SHP77 (cell line): ENCODE data around the gene NOX5.
"Not testable (repeated sequence)": the region's sequence is repeated elsewhere in the genome, so short reads cannot be mapped to it uniquely, and the experiment has no call there.

Experiments
- DNase-seq, 2 experiments: peaks; one replicate each; lab custom pipeline; 2025; lab: John Stamatoyannopoulos, UW

The NOX5 gene

GRCh38 chr15:69058830-69059556 is 44.5 kb downstream of the NOX5 start:
- peak; percentile 89 to 93 for DNase-seq

- DNase-seq = no peak
Measured at GRCh38 chr15:69059557-69059943, 45.1 kb downstream of the NOX5 start.

- peak in 1 of 2 experiments; percentile 46 for DNase-seq
Measured at GRCh38 chr15:69060041-69060481, 45.6 kb downstream of the NOX5 start.

- no peak for DNase-seq
Measured at GRCh38 chr15:69060744-69061143, 46.2 kb downstream of the NOX5 start.

- DNase-seq = no peak
Measured at GRCh38 chr15:69061414-69061842, 46.9 kb downstream of the NOX5 start.

- DNase-seq = no peak
Measured at GRCh38 chr15:69064649-69065048, 50.2 kb downstream of the NOX5 start.

GRCh38 chr15:69066007-69066995 is 51.8 kb downstream of the NOX5 start:
- DNase-seq = no peak

- DNase-seq = no peak
Measured at GRCh38 chr15:69067296-69067695, 52.8 kb downstream of the NOX5 start.

GRCh38 chr15:69068157-69068556 is 53.7 kb downstream of the NOX5 start:
- DNase-seq = no peak

- not testable (repeated sequence) for DNase-seq
Measured at GRCh38 chr15:69069290-69069689, 54.8 kb downstream of the NOX5 start.

- no peak for DNase-seq
Measured at GRCh38 chr15:69069996-69070395, 55.5 kb downstream of the NOX5 start.

- no peak for DNase-seq
Measured at GRCh38 chr15:69070396-69070795, 55.9 kb downstream of the NOX5 start.

GRCh38 chr15:69071260-69071659 is 56.8 kb downstream of the NOX5 start:
- no peak for DNase-seq

GRCh38 chr15:69072906-69073305 is 58.4 kb downstream of the NOX5 start:
- no peak for DNase-seq

- DNase-seq = peak; percentile 64 to 80
Measured at GRCh38 chr15:69074001-69074842, 59.7 kb downstream of the NOX5 start.

- peak; percentile 24 to 29 for DNase-seq
Measured at GRCh38 chr15:69074843-69075224, 60.3 kb downstream of the NOX5 start.

GRCh38 chr15:69075440-69075839 is 60.9 kb downstream of the NOX5 start:
- no peak for DNase-seq

- no peak for DNase-seq
Measured at GRCh38 chr15:69076756-69077155, 62.3 kb downstream of the NOX5 start.

- no peak for DNase-seq
Measured at GRCh38 chr15:69078638-69079037, 64.1 kb downstream of the NOX5 start.

GRCh38 chr15:69080295-69081248 is 66.1 kb downstream of the NOX5 start:
- no peak for DNase-seq
